HG02852 (cell line): ENCODE data around the gene GPR171.

Source experiments
- ATAC-seq: cut with Tn5 transposase; IDR thresholded peaks from one replicate; pipeline ENCODE4 v1.9.1; 2021; ENCODE audit warnings: mild to moderate bottlenecking, moderate library complexity; ENCODE audit not compliant: unreplicated experiment

Gene GPR171

DNA sequence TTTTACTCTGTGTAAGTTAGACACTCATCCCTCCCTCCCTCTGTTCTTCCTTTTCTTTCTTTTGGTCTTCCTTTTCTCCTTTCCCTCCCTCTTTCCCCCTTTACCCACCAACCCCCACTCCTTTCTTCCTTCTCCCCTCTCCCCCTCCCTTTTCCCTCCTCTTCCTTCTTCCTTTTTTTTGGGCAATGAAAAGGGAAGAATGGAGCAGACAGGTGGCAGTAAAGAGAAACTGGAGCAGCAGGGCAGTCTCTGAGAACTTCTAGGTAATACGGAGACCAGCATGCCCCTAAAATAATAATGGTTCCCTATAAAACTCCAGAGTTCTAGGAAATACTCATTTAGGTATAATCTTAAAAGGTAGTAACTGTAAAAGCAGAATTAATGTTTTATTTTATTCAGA is 11.4 kb upstream of the GPR171 start:
- ATAC-seq, result no peak

DNA sequence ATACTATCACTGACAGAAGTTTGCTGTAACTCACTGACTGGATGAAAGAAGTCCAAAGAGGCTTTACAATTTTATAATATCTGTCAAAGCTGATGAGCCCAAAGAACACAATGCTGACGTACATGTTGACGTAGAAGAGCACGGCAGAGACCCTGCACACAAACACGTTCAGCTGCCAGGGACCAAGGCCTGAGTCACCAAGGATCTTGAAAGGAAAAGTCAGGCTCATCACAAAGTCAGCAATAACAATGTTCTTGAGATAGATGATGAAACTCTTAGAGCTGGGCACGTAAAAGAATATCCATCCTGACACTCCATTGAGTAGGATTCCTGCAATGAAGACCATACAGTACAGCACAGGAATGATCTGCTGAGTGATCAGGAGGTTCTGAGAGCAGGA is 10.9 kb upstream of the GPR171 start:
- ATAC-seq, result no peak

DNA sequence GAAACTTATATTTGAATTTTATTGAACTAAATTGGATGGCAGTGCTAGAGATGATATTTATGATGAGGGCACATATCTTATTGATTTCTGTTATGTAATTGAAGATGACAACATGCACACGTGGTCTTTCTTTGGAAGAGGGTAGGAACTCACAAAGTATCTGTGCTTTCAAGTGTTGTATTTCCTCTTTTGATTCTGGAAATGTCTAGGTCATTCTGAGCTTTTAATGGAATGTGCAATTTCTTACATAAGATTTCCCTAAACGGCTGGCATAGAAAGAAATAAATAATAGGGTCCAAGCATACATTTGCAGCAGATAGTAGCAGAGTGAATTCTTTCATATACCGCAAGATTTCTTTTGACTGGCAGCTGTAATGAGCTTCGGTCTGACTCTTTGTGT is 10.1 kb upstream of the GPR171 start:
- no peak for ATAC-seq

DNA sequence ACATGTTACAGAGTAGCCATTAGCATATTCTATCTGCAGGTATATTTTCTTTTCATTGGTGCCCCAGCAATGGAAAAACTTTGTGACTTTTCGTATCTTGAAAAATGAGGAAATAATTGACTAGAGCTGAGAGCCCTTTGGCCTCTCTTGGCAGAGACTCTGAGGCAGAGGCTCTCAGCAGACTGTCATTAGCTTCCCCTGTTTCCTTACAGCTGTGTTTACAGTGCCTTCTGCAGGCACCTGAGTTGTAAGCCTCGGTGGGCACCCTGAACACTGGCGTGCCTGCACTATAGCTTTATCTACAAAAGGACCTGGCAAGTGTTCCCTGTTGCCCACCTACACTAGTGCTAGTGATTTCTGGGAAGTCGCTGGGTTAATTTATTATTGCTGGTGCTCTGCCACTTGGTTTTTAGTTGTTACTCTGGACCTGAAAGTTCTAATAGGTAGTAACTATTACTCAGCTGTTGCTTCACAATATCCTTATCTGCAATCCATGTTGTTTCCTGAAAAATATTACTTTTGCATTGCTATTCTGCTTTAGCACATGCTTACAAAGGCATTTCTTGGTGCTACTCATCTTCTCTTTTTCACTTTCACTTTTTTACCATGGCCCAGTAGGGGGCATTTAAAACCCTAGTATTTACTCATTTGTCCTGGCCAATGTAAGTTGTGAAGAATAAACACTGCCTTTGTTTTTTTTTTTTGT is 7.8 kb upstream of the GPR171 start:
- no peak for ATAC-seq

DNA sequence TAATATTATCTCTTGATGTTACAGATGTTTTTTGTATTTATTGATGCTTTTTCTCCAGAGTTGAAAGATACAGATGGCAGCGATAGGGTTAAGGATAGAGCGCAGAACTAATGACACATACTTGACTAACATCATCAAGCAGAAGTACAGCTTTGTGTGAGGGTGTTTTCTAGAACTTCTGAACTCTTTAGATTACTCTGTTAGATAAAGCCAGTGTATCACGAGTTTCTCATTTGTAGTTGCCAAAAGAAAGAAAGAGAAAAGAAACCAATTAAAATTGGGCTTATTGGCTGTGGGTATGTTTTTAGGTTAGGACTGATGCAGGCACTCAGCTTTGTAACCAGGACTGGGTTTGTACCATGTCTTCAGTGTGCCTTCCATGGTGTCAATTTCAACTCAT is 6.6 kb upstream of the GPR171 start:
- no peak for ATAC-seq

DNA sequence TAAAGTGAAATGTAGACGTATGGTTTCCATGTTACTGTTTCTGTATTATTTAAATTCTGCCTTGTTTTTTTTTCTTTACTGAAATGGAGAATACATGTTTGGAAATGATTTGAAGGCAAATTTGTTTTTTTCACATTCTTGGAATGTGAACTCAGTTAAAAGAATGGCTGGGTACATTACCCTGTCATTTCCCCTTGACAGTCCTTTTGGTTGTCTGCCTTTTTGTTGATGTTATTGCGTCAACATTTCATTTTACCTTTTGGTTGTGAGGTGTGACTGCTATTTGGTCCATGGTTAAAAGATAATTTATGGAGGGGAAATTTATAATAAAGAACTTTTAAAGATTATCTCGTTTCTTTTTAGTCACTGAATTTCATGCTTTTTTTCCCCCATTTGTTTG is 3.2 kb upstream of the GPR171 start:
- no peak for ATAC-seq

DNA sequence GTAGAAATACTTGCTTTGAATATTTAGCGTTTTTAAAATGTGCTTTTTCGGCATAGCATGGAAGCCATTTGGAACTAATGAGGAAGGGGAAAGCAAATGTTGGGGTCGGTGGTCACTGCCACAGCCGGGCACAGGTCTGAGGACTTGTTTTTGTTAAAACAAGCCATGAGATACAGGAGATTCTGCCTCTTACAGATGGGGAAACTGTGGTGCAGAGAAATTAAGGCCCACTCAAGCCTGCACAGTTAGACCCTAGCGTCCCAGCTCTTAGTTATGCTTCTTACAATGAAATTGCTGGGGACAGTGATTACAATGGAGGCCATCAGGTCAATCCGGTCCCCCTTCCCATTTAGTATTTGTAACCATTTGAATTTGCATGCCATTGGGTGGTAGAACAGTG is 2.5 kb upstream of the GPR171 start:
- no peak for ATAC-seq

DNA sequence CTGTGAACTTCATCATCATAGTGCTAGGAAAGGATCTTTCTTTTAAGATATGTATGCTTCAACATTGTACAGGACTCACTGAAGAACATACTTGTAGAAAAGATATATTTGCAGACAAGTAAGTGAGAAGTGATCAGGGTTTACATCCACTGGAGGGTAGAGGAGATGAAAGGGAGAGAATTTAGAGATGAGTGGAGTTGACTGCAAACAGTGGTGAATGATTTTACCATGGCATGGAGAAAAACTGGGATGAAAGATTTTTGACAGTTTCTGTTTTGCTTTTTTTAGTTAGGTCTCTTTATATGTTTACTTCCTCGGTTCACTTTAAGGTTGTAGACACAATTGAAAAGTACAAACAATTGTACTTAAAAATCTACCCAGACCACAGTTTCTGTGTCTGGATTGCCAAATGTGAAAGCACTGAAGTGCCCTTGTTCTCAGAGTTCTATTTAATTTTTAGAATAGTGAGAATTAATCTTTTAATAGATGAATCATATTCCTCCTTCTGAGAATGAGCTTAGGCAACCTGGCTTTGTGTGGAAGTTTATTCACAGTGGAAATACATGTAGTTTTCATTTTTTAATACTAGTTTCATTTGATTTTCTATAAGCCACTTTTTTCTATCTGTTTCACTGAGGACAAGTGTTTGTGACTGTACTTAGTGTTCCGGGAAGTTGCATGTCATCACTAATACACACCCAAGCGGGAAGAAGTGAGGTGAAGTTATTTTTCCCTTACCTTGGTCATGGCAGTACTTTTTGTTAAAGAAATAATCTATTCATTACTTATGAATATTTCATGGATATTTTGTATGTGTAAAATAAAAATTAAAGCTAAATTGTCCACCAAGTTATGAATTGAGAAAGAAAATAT is 1.8 kb upstream of the GPR171 start:
- ATAC-seq, result no peak

DNA sequence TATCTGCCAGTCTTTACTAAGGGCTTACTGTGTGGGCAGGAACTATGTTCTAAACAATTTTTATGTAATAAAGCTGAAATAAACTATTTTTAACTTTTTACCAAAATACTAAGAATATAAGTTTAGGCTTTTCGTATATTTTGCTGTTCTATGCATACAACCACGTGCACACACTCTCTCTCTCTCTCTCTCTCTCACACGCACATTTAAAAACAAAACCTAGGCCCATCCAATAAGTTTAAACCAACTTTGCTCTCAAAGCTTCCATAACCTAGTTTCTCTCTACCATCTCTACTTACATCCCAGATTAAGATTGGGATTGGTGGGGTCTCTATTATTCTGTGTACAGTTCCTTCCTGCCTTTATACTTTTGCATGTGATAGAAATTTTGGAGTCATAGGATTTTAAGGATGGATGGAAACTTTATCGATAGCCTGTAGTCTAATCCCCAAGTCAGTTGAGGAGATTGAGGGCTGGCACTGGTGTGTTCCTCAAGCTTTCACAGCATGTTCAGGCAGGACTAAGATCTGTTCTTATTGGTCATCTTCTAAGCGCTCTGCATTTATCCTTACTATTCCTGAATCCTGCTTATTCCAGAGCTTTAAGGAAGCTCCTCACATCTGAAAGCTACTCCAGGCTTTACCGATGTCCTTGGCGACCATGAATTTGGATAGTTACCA is 1.8 kb downstream of the GPR171 start:
- no peak for ATAC-seq

DNA sequence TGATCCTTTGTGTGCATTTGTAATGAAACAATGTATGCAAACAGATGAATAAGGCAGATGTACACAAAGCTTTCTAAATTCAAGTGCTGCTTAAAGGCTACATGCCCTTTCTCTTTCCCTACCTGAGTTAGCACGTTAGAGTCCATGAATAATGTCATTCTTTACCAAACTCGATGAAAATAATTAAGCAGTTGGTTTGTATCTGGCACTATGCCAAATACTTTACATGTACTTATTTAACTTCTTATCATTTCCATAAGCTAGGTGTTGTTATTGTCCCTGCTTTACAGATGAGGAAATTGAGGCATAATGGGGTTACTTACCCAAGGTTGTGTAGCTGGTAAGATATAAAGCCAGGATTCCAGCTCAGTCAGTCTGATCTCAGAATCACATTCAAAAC is 2.4 kb downstream of the GPR171 start:
- ATAC-seq, result no peak

DNA sequence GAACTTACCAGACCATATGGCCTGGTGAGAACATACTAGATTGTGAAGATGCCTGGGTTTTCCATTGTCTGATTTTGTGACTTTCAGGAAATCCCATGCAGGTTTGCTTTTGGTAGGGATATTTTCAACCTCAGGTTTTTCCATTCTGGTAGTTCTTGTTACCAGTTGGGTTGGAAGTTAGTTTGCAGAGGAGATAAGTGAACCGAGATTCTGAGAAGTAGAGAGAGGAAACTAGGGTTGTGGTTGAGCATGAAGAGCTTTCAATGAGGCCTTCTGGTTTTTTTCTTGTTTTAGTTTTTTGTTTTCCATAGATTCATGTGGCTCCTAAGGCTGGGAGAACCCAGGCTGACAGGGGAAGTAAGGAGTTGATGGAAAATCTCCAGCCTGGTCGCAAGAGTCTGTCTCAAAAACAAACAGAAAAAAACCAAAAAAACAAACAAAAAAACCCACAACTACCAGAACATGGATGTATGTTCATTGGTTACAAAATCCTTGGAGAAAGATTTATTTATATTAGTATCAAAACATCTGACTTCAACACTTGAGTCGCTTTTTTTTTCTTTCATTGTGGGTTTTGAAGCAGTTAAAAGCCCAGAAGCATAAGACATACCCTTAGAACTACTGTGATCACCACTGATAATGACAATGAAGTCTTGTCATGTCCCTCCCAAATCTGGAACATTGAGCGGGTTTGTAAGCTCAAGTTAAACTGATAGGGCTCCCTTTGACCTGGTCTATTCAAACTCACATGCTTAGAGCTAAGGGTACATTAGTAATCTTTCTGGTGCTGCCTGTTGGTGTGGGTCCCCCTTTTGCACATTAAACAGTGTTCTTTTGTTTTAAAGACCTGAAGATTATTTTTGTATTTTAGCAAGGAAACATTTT is 3.2 kb downstream of the GPR171 start:
- ATAC-seq, result no peak

DNA sequence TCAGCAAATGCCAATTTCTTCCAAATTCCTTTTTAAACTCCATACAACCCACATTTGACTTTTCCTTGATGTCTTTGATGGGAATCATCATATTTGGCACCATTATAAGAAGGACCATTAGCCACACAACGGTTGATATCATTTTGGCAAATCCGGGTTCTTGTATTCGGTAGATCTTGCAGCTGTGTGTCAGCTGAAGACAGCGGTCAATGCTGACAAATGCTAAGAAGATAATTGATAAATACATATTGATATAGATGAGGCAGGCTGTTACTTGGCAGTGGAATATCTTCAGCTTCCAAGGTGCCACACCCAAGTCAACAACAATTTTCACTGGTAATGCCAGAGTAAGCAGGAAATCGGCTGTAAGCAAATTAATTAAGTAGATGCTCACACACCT is 4.2 kb downstream of the GPR171 start:
- no peak for ATAC-seq

DNA sequence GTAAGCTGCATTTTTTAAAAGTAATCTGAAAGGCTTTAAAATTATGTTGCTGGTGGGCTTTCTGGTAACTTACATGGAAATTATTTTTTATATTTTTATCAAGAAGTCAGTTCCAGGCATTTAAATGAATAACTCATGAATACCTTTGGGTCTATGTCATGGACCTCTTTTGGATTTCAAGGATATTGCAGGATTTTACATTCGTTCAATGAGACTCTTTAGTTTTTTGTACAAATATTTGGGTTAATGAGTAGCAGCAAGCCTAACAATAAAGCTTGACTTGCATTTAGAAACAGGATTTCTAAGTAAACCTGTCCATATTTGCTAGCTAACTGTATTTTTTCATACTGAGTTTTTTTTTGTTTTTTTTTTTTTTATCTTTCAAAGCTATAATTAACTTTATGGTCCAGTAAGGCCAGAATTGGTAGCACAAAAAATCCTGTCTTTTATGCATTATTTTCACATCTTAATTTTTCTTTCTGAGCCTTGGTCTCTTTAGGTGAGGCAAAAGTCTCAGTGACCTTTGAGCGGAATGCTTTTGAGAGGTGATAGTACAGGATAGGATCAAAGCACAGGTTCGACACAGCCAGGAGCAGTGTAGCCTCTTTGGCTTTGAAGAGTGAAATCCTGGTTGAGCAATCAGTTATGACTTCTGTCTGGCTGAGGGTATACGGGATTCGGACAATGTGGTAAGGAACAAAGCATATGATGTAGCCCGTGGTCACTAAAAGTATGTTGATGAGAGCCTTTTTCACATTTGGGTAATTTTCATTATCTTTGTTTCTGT is 4.8 kb downstream of the GPR171 start:
- ATAC-seq, result no peak

DNA sequence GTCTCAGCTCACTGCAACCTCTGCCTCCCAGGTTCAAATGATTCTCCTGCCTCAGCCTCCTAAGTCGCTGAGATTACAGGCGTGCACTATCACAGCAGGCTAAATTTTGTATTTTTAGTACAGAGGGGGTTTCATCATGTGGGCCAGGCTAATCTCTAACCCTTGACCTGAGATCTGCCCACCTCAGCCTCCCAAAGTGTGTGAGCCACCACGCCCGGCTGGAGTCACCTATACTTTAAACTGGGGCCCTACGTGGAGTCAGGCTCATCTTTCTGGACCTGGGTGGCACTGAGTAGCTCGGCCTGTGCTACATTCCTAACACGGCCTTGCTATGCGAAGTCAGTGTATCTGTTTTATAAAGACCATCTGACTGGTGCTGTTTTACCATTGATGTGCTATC is 5.8 kb downstream of the GPR171 start:
- ATAC-seq, result no peak

DNA sequence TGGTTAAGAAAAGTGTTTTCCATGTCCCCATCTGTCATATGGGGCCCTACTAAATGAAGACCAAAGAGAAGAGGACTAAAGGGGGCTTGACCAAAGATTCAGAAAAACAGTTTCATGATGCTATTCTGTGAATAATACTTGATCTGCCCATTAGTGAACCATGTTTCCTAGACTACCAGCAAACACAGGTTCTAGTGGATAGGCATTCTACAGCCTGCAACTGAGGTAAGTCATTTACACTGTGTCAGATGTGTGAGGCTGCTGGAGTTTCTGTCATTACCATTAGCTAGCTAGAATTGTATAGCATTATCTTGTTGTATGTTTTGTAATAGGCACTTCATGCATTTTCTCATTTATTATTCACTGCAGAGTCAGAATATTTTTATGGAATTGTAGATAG is 6.6 kb downstream of the GPR171 start:
- ATAC-seq, result no peak

DNA sequence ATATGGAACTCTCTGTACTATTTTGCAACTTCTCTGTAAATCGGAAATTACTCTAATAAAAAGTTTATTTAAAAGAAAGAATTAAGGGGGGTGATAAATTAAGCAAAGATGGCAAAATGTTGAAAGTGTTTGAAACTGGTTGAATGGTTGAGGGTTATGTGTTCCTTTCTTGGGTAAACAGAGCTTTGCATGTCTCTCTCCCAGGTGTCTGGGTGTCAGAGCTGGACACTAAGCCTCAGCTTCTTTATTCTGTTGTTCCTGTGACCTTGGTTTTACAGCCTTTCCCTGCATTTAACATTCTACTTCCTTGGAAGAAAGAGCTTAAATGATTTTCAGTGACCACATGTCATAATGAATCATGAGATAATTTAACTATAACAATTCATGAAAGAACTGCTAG is 7.2 kb downstream of the GPR171 start:
- no peak for ATAC-seq

DNA sequence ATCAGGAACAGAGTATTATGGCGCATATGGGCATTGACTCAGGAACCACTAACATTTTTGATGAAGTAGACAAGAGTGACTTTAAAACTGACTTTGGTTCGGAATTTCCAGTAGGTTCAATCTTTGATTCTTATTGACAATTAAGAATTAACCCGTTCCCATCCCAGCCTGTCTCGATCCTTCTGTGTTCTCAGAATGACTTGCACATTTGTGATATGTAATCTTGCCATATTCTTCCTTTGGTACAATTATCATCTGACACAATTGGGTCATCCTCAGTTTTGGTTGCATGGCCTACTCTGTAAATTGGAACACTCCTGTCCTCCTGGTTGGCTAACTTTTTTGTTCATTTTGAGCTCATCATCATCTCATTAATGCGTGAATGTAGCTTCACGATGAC is 10.5 kb downstream of the GPR171 start:
- no peak for ATAC-seq

DNA sequence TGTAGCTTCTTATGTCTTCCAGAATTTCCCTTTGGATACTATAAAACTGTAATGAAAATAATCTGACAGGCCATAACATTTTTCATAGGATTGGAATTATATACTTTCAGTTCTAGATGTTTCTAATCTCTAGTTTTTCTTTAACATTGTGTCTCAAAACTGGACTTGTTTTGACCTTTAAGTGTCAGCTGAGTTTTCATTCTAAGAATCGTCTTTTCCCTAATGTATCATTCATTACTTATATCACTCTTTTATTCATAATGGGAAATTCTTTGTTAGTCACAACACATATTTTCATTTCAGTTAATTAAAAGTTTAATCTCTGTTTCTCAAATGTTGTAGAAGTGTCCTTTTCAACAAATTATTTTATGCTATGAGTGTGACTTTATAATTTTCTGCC is 11.9 kb downstream of the GPR171 start:
- no peak for ATAC-seq

DNA sequence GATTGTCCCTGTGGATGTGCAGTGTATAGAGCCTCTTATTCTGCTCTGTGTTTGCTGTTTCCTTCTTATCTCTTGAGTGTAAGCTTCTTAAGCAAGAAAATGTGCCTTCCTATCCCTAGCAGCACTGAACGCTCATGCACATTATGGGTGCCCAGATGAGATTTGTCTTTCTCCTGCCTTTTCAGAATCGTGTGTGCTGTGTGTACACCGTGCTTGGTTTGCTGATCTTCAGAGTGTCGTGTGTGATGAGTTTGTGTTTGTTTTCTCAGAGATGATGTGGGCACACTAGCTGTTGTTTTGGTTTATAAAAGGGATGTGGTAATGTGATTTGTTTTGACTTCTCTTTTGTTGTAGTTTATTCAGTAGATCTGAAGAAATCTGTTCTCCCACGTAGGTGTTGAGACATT is 19.7 kb downstream of the GPR171 start:
- no peak for ATAC-seq
